Lower leg skin (tissue), 4 donors: ENCODE results near the gene PRKAA2. TPM values are rescaled to one million over a fixed set of nuclear protein-coding genes. Genes with fewer than 3 reads are reported as not detected.

ENCODE experiments used
- DNase-seq, 2 donors: peaks; one replicate each; pipeline ENCODE4 v3.0.0-alpha.2; 2019; ENCODE audit warnings: low spot score in 2 of 2
- H3K4me3 ChIP-seq: fragments of 200-600 bp; sonication (generic); 2 replicates; pipeline ENCODE4 v1.5.1; 2017; ENCODE audit warnings: mild to moderate bottlenecking, low read depth; ENCODE audit not compliant: poor library complexity, severe bottlenecking
- CTCF ChIP-seq, 3 donors: fragments of 450-650 bp; IDR thresholded peaks; one replicate each; pipeline ENCODE4 v1.5.1; 2016; ENCODE audit warnings: antibody characterized with exemption in 3 of 3, mild to moderate bottlenecking in 3 of 3, moderate library complexity in 2 of 3
- POLR2A ChIP-seq, 2 donors: fragments of 450-650 bp; IDR thresholded peaks; one replicate each; pipeline ENCODE4 v1.6.1; 2016 to 2017; ENCODE audit warnings: antibody characterized with exemption in 2 of 2, mild to moderate bottlenecking in 1 of 2, moderate library complexity in 1 of 2
- WGBS, 2 donors: methylation state at CpG; one replicate each; pipeline ENCODE4 v1.1.5; 2018; 5-methylcytosine and 5-hydroxymethylcytosine counted together
- intact Hi-C: fragments of 100-400 bp; cut with DNase I; formaldehyde crosslinking; loops from one replicate; pipeline ENCODE4 v1.15.0; 2023; ENCODE audit warnings: low total_unique reads
- total RNA-seq, 4 donors: library from RNA; depleted of rRNA; stranded (reverse); fragments of >200 nt; gene quantifications; one replicate each; pipeline ENCODE4 v1.1.0, GENCODE V29; 2016

Gene PRKAA2
- total RNA-seq, 4 donors from 2014 or later = 0.69 to 2.1 (median 1.2) TPM

- TF ChIP-seq CTCF (IDR thresholded peaks at IDR 0.05) (no peak), POLR2A (IDR thresholded peaks at IDR 0.05) (no peak)
- WGBS, 2 donors = 68 to 71% methylated on average over 3 of the region's 3 CpGs
- H3K4me3 ChIP-seq = no peak overlapping the region
- intact Hi-C loops = no loop called here
- DNase-seq = no peak
Observed at GRCh38 chr1:56688522-56689026, 43.5 kb downstream of the PRKAA2 start.

- H3K4me3 ChIP-seq = no peak overlapping the region
- DNase-seq = no peak
- 79 to 83% methylated on average over 3 of the region's 3 CpGs for WGBS, 2 donors
- intact Hi-C loops = no loop called here
- TF ChIP-seq POLR2A (IDR thresholded peaks at IDR 0.05) = no peak
- no peak for TF ChIP-seq CTCF (IDR thresholded peaks at IDR 0.05)
Observed at GRCh38 chr1:56696663-56697062, 51.5 kb downstream of the PRKAA2 start.

- WGBS, 2 donors = 86 to 94% methylated on average over 1 of the region's 1 CpG
- intact Hi-C loops = loop anchor here (10.0 kb wide), 1 partner anchor 1419 kb away; no protein-coding TSS in a partner anchor
- TF ChIP-seq CTCF (IDR thresholded peaks at IDR 0.05) (no peak), POLR2A (IDR thresholded peaks at IDR 0.05) (no peak)
- no peak overlapping the region for H3K4me3 ChIP-seq
- DNase-seq = no peak
Observed at GRCh38 chr1:56703747-56704146, 58.6 kb downstream of the PRKAA2 start.

GRCh38 chr1:56707379-56707778 is 62.3 kb downstream of the PRKAA2 start:
- WGBS, 2 donors = 91 to 93% methylated on average over 4 of the region's 4 CpGs
- intact Hi-C loops = loop anchor here (10.0 kb wide), 1 partner anchor 1423 kb away; no protein-coding TSS in a partner anchor
- TF ChIP-seq POLR2A (IDR thresholded peaks at IDR 0.05) (no peak), CTCF (IDR thresholded peaks at IDR 0.05) (no peak)

GRCh38 chr1:56709269-56709880 is 64.3 kb downstream of the PRKAA2 start:
- 8 to 11% methylated on average over 2 of the region's 2 CpGs for WGBS, 2 donors
- intact Hi-C loops = loop anchor here (10.0 kb wide), 1 partner anchor 1425 kb away; no protein-coding TSS in a partner anchor
- H3K4me3 ChIP-seq = no peak overlapping the region
- no peak for DNase-seq
- TF ChIP-seq CTCF (IDR thresholded peaks at IDR 0.05) (no peak), POLR2A (IDR thresholded peaks at IDR 0.05) (no peak)

More at GRCh38 chr1:56707379-56707778, 62.3 kb downstream of the PRKAA2 start:
- no peak for DNase-seq
- H3K4me3 ChIP-seq = no peak overlapping the region
